Measurements from ENCODE around the gene ADARB2.

GRCh38 chr10:1264001-1264400 lies 473.3 kb downstream of the ADARB2 start:
- TF ChIP-seq, protein P1, sequence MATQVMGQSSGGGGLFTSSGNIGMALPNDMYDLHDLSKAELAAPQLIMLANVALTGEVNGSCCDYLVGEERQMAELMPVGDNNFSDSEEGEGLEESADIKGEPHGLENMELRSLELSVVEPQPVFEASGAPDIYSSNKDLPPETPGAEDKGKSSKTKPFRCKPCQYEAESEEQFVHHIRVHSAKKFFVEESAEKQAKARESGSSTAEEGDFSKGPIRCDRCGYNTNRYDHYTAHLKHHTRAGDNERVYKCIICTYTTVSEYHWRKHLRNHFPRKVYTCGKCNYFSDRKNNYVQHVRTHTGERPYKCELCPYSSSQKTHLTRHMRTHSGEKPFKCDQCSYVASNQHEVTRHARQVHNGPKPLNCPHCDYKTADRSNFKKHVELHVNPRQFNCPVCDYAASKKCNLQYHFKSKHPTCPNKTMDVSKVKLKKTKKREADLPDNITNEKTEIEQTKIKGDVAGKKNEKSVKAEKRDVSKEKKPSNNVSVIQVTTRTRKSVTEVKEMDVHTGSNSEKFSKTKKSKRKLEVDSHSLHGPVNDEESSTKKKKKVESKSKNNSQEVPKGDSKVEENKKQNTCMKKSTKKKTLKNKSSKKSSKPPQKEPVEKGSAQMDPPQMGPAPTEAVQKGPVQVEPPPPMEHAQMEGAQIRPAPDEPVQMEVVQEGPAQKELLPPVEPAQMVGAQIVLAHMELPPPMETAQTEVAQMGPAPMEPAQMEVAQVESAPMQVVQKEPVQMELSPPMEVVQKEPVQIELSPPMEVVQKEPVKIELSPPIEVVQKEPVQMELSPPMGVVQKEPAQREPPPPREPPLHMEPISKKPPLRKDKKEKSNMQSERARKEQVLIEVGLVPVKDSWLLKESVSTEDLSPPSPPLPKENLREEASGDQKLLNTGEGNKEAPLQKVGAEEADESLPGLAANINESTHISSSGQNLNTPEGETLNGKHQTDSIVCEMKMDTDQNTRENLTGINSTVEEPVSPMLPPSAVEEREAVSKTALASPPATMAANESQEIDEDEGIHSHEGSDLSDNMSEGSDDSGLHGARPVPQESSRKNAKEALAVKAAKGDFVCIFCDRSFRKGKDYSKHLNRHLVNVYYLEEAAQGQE (IDR thresholded peaks at IDR 0.05; ENCODE audit: insufficient read depth in 1 of 2, low read depth in 2 of 2, low read length in 2 of 2), result no peak
- TF ChIP-seq POLR2AphosphoS5 (IDR thresholded peaks at IDR 0.05; ENCODE audit: low read depth, low read length), result no peak
- TF ChIP-seq TAF1 (IDR thresholded peaks at IDR 0.05; ENCODE audit: borderline replicate concordance, insufficient read depth, low read length), result no peak
- no peak for TF ChIP-seq FOXP2 (optimal IDR thresholded peaks at IDR 0.05; ENCODE audit: borderline replicate concordance, extremely low read depth, extremely low read length, insufficient read depth)
